Epidermal melanocyte (primary cell): ENCODE results near the gene ARPIN.
A peak's percentile ranks its signal among the peaks of the same experiment; 100 is the strongest.
"Not testable (repeated sequence)": the region's sequence is repeated elsewhere in the genome, so short reads cannot be mapped to it uniquely, and the experiment has no call there.

Source experiments
- DNase-seq: peaks from one replicate; pipeline ENCODE4 v3.0.0; 2011; ENCODE audit warnings: low spot score; ENCODE audit not compliant: insufficient read length

The ARPIN gene

DNA sequence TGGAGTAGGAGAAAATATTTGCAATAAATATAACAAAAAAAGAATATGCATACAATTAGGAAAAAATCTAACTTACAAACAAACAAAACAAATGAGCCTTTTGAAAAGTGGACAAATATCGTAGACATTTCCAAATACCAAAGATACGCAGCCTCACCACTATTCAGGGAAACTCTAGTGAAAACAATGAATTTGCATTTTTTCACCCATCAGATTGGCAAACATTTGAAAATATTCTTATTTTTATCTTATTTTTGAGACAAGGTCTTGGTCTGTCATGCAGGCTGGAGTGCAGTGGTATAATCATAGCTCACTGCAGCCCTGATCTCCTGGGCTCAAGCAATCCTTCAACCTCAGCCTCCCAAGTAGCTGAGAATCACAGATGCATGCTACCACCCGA lies 34.4 kb downstream of the ARPIN start:
- DNase-seq = no peak

- no peak for DNase-seq
Observed at GRCh38 chr15:89877083-89877425, 35.7 kb downstream of the ARPIN start.

DNA sequence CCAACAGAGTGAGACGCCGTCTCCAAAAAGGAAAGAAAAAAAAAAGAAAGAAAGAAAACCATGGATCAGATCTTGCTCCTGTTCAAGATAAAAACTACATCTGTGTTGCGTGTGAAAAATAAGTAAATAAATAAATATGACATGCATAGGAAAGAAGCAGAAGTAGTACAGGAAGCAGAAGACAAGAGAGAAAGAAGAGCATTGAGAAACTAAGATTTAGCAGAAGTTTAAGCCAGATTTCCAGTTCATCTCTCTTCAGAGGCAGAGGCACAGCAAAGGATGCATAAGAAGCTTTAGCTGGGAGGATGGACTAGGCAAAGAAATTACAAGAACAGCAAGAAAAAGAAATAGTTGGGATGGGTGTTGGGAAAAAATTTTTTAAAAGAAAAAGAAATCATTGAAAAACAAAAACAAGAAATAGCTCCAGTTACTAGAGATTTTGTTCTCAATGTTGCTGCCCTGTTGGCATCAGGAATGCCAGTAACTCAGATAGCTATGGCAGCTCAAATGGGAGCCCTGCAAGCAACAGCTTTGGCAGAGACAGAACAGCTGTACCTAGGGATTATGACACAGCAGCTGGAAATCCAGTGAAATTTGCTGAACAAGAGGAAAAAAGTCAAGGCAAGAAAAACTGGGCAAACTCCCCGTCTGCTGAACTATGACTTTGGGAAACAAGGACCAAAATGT lies 36.2 kb downstream of the ARPIN start:
- no peak for DNase-seq

- no peak for DNase-seq
Observed at GRCh38 chr15:89875741-89876140, 37.0 kb downstream of the ARPIN start.

DNA sequence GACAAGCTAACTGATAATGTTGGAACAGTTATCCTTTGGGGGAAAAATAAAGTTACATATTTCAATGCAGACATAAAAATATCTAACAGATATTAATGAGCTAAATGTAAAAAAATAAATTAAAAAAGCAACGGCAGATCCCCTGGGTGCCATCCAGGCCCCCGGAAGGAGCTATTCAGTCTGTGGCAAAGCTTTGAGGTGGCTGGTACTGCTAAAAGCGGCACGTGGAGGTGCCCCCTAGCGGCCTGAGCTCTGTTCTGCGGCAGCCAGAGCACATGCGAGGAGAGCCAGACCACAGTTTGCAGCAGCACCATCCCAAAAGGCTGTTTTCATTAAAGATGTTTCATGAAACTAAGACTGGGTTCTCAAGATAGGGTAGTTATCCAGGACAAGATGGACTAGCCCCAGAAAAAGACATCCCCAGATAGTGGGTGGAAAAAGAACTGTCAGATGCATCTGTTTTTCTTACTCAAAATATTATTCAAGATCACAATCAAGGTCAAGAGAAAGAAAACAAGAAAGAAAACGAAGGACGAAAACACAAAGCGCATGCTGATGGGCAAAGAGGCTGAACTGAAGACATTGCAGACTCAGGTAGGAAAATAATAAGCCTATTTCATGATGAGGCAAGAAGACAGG lies 37.7 kb downstream of the ARPIN start:
- DNase-seq = peak; percentile 85

DNA sequence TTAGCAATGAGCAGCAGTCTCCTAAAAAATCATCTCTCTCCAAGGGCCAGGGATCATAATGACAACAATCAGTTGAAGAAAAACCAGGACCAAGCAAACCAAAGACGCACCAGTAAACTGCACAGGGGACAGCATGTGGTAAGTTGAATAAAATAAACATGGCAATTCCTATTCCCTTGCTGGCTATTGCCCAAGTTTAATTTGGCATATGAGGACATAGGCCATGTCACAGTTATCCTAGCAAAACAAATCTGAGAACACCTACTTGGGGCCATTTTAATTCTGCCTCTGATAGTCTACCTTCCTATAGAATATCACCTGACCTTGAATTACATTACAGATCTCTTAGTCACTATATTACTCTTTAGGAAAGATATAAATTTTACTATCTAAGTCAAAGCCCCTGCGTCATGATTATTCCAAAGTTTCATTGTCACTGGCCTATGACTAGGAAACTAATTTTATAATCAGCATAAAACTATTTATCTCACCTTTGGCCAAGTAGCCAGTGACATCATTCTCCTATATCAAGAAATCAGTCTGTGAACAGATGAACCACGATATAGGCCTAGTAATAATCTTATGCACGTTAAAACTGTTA lies 42.0 kb downstream of the ARPIN start:
- no peak for DNase-seq

DNA sequence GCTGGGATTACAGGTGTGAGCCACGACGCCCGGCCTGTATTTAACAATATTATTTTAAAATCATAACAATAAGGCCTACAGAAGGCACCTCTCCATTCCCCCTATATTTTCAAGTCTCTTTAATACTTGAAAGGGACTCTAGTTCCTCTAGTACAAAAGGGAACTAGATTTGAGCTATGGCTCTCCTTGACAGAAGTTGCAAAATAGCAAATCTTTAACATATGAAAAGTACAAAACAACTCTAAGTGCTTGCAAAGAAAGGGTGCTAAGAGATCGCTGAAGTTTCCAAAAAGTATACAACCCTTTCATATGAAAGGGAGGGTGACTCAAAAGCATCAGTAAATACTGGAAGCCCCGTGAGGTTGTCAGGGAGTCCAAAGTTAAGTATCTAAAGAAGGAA lies 42.7 kb downstream of the ARPIN start:
- no peak for DNase-seq

DNA sequence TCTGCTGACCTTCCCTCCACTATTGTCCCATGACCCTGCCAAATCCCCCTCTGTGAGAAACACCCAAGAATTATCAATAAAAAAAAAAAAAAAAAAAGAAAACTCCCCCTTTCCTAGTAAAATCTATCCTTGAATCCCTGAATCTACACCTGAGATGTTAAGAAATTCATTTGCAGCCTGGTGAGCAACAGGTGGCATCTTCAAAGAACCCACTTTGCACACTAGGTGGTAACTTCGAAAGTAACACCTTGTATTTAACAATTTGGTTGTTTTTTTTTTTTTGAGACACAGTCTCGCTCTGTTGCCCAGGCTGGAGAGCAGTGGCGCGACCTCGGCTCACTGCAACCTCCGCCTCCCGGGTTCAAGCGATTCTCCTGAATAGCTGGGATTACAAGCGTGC lies 43.3 kb downstream of the ARPIN start:
- not testable (repeated sequence) for DNase-seq

- DNase-seq = no peak
Observed at GRCh38 chr15:89864958-89865739, 47.6 kb downstream of the ARPIN start.

- no peak for DNase-seq
Observed at GRCh38 chr15:89863918-89864317, 48.8 kb downstream of the ARPIN start.

- no peak for DNase-seq
Observed at GRCh38 chr15:89860891-89861290, 51.9 kb downstream of the ARPIN start.

GRCh38 chr15:89860431-89860830 lies 52.3 kb downstream of the ARPIN start:
- DNase-seq = no peak

- no peak for DNase-seq
Observed at GRCh38 chr15:89858661-89859458, 53.9 kb downstream of the ARPIN start.

DNA sequence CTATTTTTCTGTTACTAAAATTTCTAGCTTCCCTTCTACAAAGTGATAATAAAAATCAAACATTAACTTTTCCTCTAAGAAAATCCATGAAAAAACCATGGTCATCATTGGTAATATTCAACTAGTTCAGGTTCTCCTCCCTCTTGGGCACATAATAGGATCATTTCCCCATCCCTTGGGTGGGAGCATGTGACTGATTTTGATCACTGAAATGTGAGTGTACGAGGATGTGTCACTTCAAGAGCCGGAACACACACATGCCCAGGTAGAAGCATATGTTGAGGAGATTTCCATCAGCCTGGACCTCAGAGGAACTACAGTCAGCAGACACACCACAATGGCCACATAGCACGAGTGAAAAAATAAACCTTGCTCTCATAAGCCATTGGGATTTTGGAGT lies 55.1 kb downstream of the ARPIN start:
- no peak for DNase-seq

DNA sequence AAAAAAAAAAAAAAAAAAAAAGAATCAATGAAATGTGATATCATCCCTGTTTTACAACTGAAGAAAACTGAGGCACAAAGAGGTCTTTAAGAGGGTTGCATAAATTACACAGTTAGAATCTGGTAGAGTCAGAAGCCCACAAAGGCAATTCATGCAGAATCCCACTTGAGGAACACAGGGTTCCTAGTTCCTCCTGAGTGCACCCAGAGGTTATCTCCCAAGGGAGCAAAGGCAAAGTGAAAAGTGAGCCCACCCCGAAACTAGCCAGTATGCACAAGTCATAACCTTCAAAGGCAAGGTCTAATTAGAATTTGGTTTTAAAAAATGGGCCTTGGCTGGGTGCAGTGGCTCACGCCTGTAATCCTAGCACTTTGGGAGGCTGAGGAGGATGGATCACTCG lies 56.8 kb downstream of the ARPIN start:
- no peak for DNase-seq

DNA sequence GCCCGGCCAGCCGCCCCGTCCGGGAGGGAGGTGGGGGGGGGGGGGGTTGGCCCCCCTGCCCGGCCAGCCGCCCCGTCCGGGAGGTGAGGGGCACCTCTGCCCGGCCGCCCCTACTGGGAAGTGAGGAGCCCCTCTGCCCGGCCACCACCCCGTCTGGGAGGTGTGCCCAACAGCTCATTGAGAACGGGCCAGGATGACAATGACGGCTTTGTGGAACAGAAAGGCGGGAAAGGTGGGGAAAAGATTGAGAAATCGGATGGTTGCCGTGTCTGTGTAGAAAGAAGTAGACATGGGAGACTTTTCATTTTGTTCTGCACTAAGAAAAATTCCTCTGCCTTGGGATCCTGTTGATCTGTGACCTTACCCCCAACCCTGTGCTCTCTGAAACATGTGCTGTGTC lies 57.9 kb downstream of the ARPIN start:
- not testable (repeated sequence) for DNase-seq

GRCh38 chr15:89852342-89852995 lies 60.3 kb downstream of the ARPIN start:
- no peak for DNase-seq

DNA sequence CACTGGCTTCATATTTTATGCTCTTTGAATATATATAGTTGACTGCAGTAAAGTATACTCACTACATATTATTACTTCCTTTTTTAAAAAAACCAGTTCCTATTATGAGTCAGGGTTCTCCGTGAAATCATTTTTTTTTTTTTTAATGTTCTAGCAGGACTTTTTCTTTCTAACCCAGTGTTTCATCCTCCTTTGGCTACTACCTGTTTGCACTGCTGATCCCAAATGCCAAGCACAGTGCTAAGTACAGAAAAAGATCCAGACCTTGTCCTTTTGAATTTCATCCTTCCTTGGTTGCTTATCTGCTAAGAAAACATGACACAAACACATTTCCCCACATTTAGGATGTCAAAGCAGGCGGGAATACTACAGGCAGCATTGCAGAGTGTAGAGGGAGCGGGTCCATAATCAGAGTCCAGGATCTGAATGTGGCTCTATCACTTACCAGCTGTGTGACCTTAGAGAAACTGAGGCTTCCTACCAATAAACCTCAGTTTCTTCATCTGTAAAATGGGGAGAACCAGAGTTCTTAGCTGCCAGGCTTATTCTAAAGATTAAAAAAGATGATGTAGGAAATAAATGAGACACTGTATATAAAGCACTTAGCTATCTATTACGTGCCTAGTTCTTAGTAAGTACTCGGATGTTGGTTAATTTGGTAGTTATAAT lies 60.9 kb downstream of the ARPIN start:
- DNase-seq = no peak

DNA sequence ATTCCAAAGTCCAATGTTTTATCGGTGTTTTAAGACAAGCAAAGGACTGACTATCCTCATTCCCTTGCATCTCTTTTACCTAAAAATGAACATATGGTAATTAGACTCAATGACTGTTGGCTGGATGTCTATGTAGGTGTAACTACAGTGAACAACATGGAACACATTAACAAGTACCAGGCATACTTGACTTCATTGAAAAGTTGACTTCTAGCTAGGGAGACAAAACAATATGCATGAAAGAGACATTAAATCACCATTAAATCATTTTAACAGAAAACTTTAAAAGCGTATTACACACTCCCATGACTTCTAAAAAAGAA lies 63.8 kb downstream of the ARPIN start:
- no peak for DNase-seq

DNA sequence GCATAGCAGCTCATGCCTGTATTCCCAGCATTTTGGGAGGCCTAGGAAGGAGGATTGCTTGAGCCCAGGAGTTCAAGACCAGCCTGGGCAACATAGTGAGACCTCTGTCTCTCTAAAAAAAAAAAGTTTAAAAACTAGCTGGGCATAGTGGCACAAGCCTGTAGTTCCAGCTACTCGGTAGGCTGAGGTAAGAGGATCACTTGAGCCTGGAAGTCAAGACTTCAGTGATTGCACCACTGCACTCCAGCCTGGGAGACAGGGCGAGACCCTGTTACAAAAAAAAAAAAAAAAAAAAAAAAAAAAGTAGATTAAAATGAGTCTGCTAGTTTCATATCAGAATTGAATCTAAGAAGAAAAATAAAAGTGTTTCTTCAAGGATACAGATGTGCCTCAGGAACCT lies 65.7 kb downstream of the ARPIN start:
- no peak for DNase-seq
